HL-60 (cell line): ENCODE measurements around the gene EYS.

Experiments
- CTCF ChIP-seq: IDR thresholded peaks from one replicate; pipeline ENCODE4 v1.5.1; 2011; ENCODE audit warnings: low read length, control low read depth, inconsistent platforms; ENCODE audit not compliant: insufficient read depth
- POLR2AphosphoS5 ChIP-seq: IDR thresholded peaks from 2 replicates; pipeline ENCODE4 v1.6.1; 2012; ENCODE audit warnings: low read depth
- TF ChIP-seq, protein P1 (sequence below): IDR thresholded peaks from 2 replicates; pipeline ENCODE4 v1.6.1; 2012; ENCODE audit warnings: low read depth; ENCODE audit not compliant: insufficient replicate concordance

DNA sequence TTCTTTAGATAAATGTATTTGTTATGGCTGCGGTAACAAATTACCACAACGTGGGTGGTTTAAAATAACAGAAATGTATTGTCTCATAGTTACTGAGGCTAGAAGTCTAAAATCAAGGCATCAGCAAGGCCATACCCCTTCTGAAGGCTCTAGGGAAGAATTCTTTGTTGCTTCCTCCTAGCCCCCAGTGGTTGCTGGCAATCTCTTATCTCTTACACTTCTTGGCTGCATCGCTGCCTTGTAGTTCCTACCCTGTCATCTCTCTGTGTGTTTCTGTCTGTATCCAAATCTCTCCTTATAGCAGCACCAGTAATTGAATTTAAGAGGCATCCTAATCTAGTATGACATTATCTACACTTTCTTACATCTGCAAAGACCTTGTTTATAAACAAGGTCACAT lies 1536.7 kb downstream of the EYS start:
- TF ChIP-seq POLR2AphosphoS5: no peak
- TF ChIP-seq CTCF: no peak
- TF ChIP-seq, protein P1, sequence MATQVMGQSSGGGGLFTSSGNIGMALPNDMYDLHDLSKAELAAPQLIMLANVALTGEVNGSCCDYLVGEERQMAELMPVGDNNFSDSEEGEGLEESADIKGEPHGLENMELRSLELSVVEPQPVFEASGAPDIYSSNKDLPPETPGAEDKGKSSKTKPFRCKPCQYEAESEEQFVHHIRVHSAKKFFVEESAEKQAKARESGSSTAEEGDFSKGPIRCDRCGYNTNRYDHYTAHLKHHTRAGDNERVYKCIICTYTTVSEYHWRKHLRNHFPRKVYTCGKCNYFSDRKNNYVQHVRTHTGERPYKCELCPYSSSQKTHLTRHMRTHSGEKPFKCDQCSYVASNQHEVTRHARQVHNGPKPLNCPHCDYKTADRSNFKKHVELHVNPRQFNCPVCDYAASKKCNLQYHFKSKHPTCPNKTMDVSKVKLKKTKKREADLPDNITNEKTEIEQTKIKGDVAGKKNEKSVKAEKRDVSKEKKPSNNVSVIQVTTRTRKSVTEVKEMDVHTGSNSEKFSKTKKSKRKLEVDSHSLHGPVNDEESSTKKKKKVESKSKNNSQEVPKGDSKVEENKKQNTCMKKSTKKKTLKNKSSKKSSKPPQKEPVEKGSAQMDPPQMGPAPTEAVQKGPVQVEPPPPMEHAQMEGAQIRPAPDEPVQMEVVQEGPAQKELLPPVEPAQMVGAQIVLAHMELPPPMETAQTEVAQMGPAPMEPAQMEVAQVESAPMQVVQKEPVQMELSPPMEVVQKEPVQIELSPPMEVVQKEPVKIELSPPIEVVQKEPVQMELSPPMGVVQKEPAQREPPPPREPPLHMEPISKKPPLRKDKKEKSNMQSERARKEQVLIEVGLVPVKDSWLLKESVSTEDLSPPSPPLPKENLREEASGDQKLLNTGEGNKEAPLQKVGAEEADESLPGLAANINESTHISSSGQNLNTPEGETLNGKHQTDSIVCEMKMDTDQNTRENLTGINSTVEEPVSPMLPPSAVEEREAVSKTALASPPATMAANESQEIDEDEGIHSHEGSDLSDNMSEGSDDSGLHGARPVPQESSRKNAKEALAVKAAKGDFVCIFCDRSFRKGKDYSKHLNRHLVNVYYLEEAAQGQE: no peak
